G401 (cell line): ENCODE results near the gene CDC5L. TPM values are rescaled to one million over a fixed set of nuclear protein-coding genes. Genes with fewer than 3 reads are reported as not detected.

Experiments used
- DNase-seq: peaks from one replicate; pipeline ENCODE4 v3.0.0-alpha.2; 2015; ENCODE audit warnings: low spot score
- in situ Hi-C: cut with HindIII; loops from 2 replicates; pipeline ENCODE4 v1.10.0; 2016; ENCODE audit warnings: low sequenced_read_pairs, mixed read lengths
- total RNA-seq: library from RNA; depleted of rRNA; stranded (reverse); fragments of >200 nt; shearing (Covaris generic); gene quantifications from 2 replicates; pipeline ENCODE4 v1.2.3, GENCODE V29; 2014

The CDC5L gene
- total RNA-seq, 1 experiment from 2014 or later, result 32.5 TPM

DNA sequence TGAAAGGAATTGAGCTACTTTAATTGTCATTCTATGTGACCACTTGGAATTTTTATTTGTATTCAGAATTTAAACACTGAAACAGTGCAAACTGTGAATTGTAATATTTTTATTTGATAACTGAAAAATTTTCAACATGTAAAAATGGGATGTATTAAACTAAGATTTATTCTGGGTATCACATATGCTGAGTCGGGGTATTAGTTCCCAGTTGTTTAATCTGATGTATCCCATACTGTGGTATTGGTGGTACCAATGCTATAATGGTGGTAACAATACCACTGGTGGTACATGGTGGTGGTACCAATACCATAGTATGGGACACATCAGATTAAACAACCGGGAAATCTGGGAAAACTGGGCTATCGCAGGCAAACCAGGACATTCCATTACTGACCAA, 79.4 kb downstream of the CDC5L start:
- DNase-seq, result no peak
- in situ Hi-C loops, result no loop called here

DNA sequence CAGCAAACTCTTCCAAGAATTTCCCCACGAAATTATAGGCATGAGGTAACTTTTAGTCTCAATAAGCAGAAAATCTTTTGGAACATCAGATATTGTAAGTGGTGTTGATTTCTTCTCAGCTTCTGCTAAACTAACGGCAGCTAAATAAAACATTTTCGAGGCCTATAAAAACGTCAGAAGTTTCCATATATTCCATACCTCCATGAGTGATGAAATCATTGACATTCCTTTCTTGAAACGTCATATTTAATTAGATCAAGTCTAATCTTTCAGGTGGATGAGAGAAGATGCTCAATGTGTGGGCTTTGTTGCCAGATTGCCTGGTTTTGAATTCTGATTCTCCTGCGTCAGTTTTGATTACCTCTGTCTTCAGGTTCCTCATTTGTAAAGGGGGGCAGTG, 81.3 kb downstream of the CDC5L start:
- in situ Hi-C loops, result no loop called here
- DNase-seq, result no peak

DNA sequence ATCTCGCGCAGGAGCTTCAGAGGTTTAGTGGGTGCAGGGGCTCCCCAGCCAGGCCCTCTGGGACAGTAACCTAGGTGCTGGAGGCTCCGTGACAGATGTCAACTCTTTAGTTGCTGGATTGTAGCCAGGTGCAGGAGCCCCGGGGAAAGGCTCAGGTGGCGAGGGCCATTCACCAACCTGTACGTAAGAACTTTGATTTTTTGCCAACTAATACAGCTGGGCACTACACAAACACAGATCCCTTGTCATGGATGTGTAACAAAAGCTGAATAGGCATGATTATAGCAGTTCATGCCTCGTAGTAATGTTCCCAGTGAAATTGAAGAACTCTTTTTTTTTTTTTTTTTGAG, 82.6 kb downstream of the CDC5L start:
- in situ Hi-C loops, result no loop called here
- DNase-seq, result no peak

DNA sequence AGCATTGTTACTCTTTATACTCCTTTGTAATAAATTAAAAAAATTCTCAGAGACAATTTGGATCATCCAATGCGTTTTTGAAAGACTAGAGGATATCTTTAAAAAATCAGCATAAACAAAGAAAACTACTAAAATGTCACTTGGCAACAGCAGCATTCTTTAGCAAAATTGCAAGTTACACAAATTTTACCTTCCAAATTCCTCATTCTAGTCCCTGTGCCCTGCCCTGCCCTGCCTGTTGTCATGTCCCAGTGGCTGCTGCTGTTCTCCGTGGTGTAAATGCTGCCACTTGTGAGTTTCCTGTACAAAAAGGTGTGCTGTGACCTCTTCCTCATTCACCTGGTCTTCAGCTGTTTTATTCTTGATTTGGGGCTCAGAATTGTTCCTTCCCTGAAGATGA, 83.2 kb downstream of the CDC5L start:
- in situ Hi-C loops, result no loop called here

DNA sequence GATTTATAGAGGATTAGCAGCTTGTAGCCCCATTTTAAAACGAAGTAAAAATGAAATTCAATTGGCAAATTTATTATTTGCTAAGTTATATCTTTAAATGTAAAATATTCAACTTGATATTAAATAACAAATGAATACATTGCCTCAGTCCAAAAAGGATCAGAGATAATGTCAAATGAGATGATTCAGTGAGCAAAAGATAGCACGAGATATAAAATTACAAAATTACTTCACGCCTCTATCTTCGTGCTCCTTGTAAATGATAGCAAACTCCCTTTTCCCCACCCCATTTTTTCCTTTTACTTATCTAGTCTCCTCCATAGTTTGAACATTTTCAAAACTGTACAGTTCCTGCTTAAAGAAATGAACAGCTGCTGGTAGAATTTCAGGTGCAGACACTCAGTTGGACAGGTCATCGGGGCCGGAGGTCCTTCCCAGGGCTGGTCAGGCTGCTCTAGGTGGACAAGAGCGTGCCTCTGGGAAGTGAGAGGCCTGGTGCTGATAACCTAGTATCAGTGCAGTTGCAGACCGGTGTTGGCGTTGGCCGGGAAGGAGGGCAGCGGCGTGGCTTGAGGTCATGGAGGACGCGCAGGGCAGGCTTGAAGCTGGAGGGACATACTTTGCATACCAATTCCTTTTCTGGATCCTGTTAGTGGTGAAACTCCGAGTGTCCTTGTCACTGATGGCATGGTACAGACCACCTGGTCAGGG, 83.9 kb downstream of the CDC5L start:
- in situ Hi-C loops, result no loop called here
- DNase-seq, result no peak

More for the DNA sequence above, 83.2 kb downstream of the CDC5L start:
- DNase-seq, result no peak

DNA sequence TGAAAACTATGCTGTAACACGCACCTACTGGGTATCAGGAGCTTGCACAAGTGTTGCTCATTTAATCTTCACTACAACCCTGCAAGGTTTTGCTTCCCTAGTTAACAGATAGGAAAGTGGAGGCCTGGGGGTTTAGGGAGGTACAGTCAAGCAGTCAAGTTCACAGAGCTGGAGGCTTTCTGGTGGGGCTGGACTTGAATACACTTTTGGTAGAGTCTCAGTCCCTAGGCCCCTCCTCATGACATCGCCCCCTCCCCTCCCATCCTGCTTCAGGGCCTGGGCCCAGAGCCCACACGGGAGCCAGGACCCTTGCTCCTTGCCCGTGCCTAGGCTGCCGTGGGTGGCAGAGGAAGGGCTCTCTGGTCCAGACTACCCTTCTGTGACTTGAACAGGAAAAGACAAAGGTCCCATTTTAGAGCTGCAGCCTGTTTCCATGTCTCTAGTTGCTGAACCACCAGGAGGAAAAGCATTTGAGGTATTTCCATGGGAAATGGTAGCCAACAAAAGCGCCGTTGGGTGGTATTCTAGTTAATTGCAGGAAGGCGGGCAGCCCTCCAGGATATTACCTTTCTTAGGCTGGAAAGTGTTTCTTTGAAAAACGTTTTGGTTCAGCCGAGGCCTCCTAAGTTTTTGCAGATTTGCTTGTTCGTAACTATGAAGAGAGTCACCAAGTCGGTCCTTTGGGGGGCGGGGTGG, 84.9 kb downstream of the CDC5L start:
- DNase-seq, result no peak
- in situ Hi-C loops, result no loop called here

DNA sequence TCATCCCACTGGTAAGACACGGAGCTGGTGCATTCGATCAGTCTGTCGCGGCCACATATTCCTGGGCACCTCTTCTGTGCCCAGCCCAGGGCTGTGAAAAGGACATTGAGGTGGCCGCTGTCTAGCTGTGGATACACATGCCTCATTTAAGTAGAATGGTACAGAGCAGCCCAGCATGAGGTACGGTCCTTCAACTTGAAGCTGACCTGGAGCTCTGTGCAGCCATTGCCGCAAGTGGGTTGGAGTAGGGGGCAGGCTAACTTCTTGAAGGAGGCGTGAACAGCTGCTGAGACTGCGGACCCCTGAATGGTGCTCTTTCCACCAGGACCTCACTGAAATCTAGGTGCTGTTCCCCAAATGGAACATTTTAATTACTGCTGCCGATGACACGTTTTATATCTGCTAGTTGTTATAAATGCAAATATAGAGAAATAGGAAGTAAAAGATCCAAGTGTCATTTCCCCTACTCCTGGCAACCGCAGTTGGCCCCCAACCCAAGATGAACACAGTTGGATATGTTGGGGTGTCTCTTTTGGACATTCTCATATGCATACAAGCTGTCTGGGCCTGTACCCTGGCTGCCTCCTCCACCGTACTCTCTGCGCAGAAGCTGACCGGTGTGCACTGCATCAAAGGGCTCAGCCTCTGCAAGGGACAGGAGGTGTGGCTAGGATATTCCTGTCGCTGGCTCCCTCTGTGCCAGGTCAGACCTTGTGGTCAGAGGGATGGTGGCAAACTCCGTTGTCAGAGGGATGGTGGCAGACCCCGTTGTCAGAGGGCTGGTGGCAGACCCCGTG, 86.1 kb downstream of the CDC5L start:
- no peak for DNase-seq
- in situ Hi-C loops, result no loop called here

DNA sequence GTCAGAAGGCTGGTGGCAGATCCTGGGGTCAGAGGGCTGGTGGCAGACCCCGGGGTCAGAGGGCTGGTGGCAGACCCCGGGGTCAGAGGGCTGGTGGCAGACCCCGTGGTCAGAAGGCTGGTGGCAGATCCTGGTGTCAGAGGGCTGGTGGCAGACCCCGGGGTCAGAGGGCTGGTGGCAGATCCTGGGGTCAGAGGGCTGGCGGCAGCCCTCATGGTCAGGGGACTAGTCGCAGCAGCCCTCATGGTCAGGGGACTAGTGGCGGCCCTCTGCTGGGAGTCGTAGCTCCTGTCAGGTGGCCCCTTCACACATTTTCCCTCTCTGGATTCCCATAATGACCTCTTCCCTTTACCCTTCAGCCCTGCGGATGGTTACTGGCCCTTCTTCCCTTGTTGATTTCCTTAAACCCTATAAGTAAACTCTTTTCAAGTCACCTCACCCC, 86.7 kb downstream of the CDC5L start:
- DNase-seq, result no peak
- in situ Hi-C loops, result no loop called here

DNA sequence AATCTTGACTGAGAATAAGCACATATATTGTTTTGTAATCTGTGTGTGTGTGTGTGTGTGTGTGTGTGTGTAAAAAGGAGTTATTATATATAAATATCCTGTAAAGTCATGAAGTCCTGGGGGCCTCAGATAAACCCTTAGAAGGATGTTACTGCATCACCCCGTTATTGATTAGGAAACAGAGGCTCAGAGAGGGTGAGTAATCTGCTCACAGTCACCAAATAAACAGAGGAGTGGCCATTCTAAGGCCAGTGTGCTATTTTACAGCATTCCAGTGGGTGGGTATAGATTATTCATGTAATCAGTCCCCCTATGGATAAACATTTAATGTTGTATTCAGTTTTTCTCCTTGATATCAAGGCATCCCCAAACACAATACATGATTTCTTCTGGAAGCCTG, 87.1 kb downstream of the CDC5L start:
- DNase-seq, result no peak
- in situ Hi-C loops, result no loop called here

DNA sequence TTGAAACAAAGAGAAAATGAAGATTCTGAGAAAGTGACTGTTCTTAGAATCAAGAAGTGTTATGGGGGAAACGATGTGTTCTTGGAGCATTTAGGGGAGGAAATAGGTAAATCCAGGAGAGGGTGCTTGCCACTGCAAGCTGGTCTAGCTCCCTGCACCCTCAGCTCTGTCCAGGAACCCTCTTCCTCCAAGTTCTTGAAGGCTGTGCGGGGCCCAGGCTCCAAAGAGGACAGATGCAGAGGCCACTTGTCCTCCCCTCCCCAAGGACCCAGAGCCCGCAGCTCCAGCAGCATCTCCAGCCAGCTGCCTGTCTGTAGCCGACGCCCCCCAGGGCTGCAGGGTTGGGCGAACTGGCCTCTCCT, 87.9 kb downstream of the CDC5L start:
- no peak for DNase-seq
- in situ Hi-C loops, result no loop called here

DNA sequence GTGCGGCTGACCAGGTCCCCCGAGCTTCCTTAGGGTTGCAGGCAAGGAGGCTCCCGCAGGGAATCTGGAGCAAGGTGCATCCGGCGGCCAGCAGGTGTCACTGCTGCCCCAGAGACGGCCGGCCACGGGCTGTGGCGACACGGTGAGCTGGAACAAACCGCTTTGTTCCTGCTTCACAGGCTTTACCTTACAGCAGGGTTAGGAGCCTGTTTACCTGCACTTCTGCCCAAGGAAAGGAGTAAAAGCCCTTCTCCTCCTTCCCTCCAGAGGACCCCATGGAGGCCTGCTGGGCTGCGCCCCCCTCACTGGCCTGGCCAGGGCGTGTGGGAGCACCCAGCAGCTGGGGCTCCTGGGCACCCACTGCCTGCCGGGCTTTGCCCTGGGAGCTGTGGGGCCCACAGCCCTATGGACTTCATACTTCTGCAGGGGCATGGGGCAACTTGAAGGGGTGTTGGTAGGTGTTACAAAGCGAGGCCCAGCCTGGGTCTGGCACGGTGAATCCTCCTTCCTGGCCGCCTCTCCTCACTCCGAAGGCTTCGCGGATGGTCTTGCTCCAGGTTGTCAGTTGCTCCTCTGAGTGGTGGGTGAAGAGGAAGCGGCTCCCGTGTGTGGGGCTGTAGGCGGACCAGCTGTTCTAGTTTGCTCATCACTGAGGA, 88.4 kb downstream of the CDC5L start:
- in situ Hi-C loops, result no loop called here
- peak; percentile 71 for DNase-seq

DNA sequence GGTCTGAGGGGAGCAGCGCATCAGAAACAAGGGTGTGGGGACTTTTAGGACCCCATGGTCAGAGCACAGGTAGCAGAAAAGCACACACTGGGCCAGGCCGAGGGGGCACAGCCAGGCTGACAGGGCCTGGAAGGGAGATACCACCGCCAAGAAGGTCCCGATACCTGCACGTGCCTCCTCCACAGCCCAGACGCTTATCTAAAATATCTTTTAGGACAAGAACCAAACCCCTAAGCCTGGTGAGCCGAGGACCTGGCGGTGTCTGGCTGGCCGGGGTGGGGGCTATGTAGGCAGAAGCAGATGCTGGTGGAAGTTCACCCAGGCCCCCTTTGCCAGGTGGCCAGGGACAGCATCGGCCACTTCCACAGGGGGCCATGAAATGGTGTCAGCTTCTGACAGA, 89.3 kb downstream of the CDC5L start:
- in situ Hi-C loops, result no loop called here
- DNase-seq, result no peak

DNA sequence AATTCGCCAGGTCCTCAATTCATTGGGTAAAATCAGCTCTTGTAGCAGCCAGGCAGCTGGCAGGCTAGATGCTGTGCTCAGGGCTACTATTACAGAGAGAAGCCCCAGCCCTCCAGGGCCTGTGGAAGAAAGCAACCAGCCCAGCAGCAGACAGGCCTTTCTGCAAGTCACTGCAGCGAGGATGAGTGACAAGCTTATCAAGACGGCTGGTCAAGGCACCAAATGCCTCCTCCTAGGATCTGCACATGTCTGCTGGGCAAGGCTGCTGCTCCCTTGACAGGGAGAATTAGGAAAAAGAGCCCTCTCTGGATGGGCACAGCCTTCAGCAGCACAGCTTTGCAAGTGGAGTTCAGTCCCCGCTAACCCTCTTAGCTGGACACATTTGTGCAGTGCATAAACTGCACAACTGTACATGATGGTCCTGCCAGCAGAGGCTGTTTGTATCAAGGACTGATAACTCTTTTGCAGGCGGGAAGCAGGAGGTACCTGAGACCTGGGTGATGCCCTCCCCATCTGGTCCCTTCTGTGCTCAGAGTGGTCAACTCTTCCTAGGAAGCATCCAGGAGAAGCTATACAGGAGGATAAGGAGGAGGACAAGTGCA, 89.9 kb downstream of the CDC5L start:
- in situ Hi-C loops, result no loop called here
- DNase-seq, result no peak

DNA sequence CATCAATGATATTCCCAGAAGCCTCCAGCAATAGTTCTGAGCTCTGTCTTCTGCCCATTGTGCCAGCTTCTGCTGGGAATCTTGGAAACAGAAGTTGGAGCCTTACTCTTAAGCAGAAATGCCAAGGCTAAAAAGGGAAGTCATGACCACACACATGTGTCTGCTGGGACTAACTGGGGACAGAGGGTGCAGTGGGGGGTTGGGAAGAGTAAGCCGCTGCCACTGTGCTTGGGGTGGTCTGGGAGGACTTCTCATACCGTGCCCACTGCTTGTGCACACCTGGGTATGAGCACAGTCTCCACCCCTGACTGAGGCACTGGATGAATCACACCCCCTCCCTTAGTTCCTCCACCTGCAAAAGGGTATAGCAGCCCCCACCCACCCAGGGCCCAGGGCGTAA, 90.7 kb downstream of the CDC5L start:
- in situ Hi-C loops, result no loop called here

DNA sequence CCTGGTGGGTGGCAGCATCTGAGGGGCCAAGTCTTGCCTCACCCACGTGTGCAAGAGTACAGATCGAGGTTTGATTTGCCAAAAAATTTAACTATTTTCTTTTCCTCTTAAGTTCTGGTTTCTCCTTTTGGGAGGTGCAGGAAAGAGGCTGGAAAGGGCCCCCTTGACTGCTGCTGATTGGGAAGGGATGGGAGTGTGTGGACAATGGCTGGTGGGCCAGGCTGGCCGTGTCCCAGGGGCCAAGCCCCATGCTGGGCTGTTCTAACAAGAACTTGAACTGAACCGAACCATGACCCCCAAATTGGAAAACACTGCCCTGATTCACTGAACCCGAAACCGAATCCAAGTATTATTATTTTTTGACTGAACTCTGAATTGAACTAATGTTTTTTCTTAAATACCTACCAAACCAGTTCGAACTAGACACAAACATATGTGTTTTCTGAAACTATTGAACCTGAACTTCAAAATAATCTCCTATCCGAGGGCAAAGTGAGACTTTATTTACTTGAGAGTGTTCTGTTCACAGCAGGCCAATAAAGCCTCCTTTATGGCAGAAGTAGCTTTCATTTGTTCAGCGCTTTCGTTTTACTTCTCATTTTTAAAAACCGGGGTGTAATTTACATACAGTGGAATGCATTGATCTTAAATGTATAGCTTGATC, 91.2 kb downstream of the CDC5L start:
- DNase-seq, result no peak
- in situ Hi-C loops, result no loop called here

More for the DNA sequence above, 90.7 kb downstream of the CDC5L start:
- no peak for DNase-seq

DNA sequence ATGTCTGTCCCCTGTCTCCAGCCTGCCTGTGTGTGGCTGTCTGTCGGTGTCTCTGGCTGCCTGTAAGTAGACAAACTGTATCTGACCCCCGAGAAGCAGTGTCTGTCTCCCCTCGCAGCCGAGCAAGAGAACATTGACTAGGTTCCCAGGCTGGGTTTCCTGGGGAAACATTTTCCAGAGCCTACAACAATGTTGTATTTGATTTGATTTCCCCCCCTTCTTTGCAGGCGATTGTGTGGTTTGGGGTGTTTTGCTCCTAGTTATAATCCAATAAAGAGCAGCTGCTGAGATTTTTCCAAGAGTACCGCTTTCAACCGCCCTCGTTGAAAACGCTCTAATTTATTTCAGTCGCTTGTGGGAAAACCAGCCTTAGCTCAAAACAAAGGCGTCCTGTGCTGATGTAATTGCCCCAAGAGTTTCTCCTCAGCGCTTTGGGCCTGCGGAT, 92.6 kb downstream of the CDC5L start:
- in situ Hi-C loops, result no loop called here
- peak; percentile 17 for DNase-seq

DNA sequence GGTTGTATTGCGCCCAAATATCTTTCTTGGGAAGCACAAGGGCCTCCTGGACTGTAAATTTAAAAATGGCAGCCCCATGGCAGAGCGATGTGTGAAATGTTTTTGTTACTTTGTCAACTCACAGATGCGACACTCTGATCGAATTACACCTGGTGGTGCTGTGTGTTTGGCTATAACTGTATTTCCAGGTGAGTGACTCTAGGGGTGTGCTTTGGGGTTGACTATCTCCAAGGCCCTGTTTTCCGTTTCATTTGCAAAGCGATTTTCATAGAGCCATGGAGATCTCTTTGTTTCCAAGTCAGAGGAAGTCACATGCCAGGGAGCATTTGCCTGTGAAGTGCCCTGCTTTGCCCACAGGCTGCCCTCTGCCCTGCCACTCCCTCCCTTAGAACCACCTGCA, 93.5 kb downstream of the CDC5L start:
- in situ Hi-C loops, result no loop called here
- no peak for DNase-seq

DNA sequence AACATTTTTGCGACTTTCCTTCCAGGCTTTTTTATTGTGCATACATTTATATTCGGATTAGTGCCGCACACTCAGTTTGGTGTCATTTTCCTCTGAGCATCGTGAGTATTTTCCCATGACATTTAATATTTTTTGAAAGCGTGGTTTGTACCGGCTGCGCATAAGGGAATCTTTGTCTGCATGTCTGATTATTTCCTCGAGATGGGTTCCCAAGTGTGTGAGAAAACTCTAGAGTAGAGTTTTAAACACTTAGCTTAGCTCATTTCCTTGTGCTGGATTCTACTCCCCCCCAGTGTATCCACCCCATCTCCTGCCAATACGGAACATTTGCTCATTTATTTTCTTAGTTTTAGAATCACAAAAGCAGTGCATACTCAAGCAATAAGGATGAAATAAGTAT, 94.3 kb downstream of the CDC5L start:
- DNase-seq, result no peak
- in situ Hi-C loops, result no loop called here
